ENCODE measurements around the gene G6PD.
"Not testable (repeated sequence)": the region's sequence is repeated elsewhere in the genome, so short reads cannot be mapped to it uniquely, and the experiment has no call there.

Gene G6PD

DNA sequence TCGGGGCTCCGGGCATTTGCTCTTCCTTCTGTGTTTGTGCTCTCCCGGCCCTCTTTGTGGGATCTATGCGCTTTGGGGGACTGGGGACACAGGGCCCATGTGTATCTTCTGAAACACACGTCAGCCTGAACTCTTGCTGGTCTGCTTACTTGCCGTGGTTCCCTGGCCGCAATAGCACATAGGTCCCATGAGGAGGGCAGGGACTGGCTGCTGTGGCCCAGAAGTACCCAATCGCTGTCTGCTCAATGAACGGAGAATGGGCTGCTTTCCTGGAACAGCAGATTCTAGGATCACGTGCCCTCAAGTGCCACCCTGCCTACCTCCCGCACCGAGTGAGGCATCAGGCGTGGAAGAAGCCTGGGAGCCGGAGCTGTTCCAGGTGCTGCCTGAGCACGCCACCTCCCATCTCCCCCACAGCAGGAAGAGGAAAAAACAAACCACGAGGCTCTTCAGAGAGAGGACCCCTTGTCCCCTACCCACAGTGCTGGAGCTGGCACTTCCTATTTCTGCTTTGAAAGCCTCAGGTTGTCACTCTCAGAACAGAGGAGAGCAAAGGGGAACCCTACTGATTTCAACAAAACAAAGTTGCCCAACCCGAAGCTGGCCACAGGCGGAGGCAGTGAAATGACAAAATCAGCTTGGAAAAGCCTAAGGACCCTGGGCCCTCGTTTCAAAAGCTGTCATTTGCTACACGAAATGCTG is 3.8 kb downstream of the G6PD start:
- H3K4me3 ChIP-seq (ENCODE audit: control insufficient read depth, low read depth, low read length): no peak overlapping the region
- DNase-seq (ENCODE audit: low read depth): no peak
- no peak for TF ChIP-seq CTCF (conservative IDR thresholded peaks at IDR 0.05; ENCODE audit: control insufficient read depth, insufficient read depth, low read depth, low read length)

GRCh38 chrX:154541896-154542722 is 4.5 kb downstream of the G6PD start:
- DNase-seq (ENCODE audit: low read depth): peak; percentile 93
- H3K4me3 ChIP-seq (ENCODE audit: control insufficient read depth, low read depth, low read length): no peak overlapping the region
- TF ChIP-seq CTCF (conservative IDR thresholded peaks at IDR 0.05; ENCODE audit: control insufficient read depth, insufficient read depth, low read depth, low read length): no peak

DNA sequence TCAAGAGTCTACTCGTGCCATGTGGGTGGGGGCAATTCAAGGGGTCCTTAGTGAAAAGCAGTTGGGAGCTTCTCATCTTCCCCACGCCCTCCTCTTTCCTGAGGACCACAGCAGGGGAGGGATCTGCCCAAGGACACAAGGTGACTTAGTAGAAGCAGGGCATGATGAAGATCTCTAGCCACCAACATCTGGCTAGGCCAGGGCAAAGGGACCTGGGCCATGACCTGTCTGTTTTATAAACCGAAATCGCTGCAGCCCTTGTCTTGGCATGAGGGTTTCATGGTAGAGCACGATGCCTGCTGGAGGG is 5.1 kb downstream of the G6PD start:
- no peak for TF ChIP-seq CTCF (conservative IDR thresholded peaks at IDR 0.05; ENCODE audit: control insufficient read depth, insufficient read depth, low read depth, low read length)
- no peak overlapping the region for H3K4me3 ChIP-seq (ENCODE audit: control insufficient read depth, low read depth, low read length)
- no peak for DNase-seq (ENCODE audit: low read depth)

- DNase-seq (ENCODE audit: low read depth): no peak
- TF ChIP-seq CTCF (conservative IDR thresholded peaks at IDR 0.05; ENCODE audit: control insufficient read depth, insufficient read depth, low read depth, low read length): no peak
- H3K4me3 ChIP-seq (ENCODE audit: control insufficient read depth, low read depth, low read length): no peak overlapping the region
Observed at GRCh38 chrX:154540897-154541535, 5.6 kb downstream of the G6PD start.

DNA sequence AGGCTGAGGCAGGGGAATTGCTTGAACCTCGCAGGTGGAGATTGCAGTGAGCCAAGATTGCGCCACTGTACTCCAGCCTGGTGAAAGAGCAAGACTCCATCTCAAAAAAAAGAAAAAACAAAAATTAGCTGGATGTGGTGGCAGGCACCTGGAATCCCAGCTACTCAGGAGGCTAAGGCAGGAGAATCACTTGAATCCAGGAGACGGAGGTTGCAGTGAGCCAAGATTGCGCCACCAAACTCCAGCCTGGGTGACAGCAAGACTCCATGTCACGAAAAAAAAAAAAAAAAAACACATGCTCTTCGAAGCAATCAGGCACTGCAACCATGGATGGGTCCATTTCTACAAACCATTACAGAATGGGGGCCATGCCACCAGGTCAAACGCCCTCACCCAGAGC is 6.3 kb downstream of the G6PD start:
- DNase-seq (ENCODE audit: low read depth): not testable (repeated sequence)

GRCh38 chrX:154539077-154539476 is 7.6 kb downstream of the G6PD start:
- DNase-seq (ENCODE audit: low read depth): no peak
- no peak overlapping the region for H3K4me3 ChIP-seq (ENCODE audit: control insufficient read depth, low read depth, low read length)
- TF ChIP-seq CTCF (conservative IDR thresholded peaks at IDR 0.05; ENCODE audit: control insufficient read depth, insufficient read depth, low read depth, low read length): no peak

More for the DNA sequence above, 6.3 kb downstream of the G6PD start:
- H3K4me3 ChIP-seq (ENCODE audit: control insufficient read depth, low read depth, low read length): not testable (repeated sequence)

GRCh38 chrX:154535892-154536291 is 10.8 kb downstream of the G6PD start:
- TF ChIP-seq CTCF (conservative IDR thresholded peaks at IDR 0.05; ENCODE audit: control insufficient read depth, insufficient read depth, low read depth, low read length): no peak
- no peak for DNase-seq (ENCODE audit: low read depth)
- H3K4me3 ChIP-seq (ENCODE audit: control insufficient read depth, low read depth, low read length): no peak overlapping the region
